GM19397 (cell line): ENCODE measurements around the gene EHMT1.

Experiments used
- ATAC-seq: cut with Tn5 transposase; IDR thresholded peaks from one replicate; pipeline ENCODE4 v1.9.1; 2021; ENCODE audit warnings: mild to moderate bottlenecking, moderate library complexity; ENCODE audit not compliant: unreplicated experiment

EHMT1 gene

GRCh38 chr9:137643921-137644320 is 25.1 kb downstream of the EHMT1 start:
- ATAC-seq = no peak

- ATAC-seq = no peak
These were observed 26.4 kb downstream of the EHMT1 start for GRCh38 chr9:137645211-137645610.

GRCh38 chr9:137646341-137646740 is 27.5 kb downstream of the EHMT1 start:
- ATAC-seq = no peak

DNA sequence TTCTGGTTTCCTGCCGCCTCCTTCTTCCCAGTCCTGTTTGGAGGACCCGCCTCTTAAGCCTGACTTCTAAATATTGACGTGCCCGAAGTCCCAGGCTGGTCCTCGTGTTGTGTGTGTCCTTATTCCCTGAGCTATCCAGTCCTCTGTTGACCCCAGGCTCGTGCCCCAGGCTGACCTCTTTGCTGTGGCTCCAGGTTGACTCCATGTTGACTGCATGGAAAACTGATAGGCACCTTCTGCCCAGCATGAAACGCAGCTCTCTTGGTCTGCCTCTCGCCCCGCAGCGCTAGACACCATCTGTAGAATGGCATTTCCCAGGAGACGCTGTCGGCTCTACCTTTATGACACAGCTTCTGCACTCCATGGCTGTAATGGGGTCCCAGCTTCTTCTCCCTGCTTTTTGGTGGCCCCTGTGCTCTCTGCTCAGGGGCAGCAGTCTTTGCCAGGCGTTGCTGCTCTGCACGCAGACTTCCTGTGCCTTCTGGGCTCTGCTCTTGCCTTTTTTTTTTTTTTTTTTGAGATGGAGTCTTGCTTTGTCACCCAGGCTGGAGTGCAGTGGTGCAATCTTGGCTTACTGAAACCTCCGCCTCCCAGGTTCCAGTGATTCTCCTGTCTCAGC is 28.4 kb downstream of the EHMT1 start:
- ATAC-seq = no peak

- no peak for ATAC-seq
These were observed 29.6 kb downstream of the EHMT1 start for GRCh38 chr9:137648396-137648795.

GRCh38 chr9:137649553-137649952 is 30.7 kb downstream of the EHMT1 start:
- no peak for ATAC-seq

DNA sequence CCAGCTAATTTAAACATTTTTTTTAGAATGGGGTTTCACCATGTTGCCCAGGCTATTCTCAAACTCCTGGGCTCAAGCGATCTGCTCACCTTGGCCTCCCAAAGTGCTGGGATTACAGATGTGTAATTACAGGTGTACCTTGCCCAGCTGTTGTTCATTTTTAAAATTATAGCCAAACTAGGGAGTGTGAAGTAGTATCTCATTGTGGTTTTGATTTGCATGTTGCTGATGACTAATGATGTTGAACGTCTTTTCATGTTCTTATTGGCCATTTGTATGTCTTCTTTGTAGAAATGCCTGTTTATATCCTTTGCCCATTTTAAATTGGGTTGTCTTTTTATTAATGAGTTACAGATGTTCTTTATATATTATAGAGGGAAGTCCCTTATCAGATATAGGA is 31.5 kb downstream of the EHMT1 start:
- ATAC-seq = no peak

- no peak for ATAC-seq
These were observed 32.0 kb downstream of the EHMT1 start for GRCh38 chr9:137650779-137651178.

- ATAC-seq = no peak
These were observed 37.6 kb downstream of the EHMT1 start for GRCh38 chr9:137656416-137656815.

GRCh38 chr9:137657606-137658005 is 38.8 kb downstream of the EHMT1 start:
- ATAC-seq = no peak

GRCh38 chr9:137658781-137659180 is 40.0 kb downstream of the EHMT1 start:
- no peak for ATAC-seq

GRCh38 chr9:137660144-137660543 is 41.3 kb downstream of the EHMT1 start:
- no peak for ATAC-seq

- ATAC-seq = no peak
These were observed 44.8 kb downstream of the EHMT1 start for GRCh38 chr9:137663584-137663983.

GRCh38 chr9:137664676-137665075 is 45.9 kb downstream of the EHMT1 start:
- no peak for ATAC-seq

DNA sequence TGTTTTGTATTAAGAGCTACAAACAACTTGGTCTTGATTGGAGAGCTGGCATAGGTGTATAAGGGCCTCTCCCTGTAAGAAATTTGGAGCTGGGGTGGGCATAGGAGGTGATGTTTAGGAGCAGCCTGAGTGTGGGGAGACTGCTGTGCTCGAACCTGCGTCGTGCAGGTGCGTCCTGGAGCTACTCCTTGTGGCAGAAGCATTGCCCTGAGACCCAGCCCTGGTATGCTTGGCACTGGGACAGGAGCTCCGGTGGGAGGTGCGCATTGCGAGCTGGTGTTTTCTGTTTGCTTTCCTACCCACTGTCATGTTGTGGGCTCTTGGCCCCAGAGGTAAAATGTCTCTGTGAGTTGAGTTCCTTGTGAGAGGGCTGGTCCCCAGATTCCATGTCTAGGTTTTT is 46.4 kb downstream of the EHMT1 start:
- no peak for ATAC-seq

GRCh38 chr9:137665697-137666512 is 47.1 kb downstream of the EHMT1 start:
- ATAC-seq = no peak

- no peak for ATAC-seq
These were observed 47.7 kb downstream of the EHMT1 start for GRCh38 chr9:137666513-137666822.

DNA sequence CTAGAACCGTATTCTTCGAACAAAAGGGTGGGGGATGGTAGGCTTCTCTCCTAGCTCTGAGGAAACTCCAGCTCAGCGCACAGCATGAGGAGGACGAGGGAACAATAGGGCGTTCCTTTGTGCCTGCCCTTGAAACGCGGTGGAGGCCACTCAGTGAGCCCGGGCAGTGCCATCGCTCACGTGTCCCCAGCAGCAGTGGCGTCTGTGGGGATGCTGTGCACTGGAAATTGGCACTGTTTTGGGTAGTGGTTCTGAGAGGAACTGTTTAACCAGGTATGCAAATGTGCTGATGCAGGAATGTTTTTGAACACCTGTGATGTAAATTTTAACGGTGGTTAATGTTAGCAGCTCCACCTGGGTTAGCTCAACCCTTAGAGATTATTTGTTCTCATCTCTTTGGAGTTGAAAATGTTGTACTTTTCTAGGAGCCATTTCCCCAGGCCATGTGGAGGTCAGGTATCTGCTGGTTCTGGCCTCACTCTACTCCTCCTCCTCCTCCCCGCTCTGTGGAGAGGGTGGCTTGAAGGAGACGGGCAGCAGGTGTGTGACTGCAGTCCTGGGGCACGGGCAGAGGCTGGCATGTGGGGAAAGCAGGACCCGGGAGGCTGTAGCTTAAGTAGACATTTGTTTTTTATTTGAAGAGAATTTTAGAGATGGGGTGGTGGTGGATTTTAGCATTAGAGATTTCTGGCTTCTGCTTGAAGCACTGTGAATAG is 48.3 kb downstream of the EHMT1 start:
- ATAC-seq = no peak

GRCh38 chr9:137668203-137668602 is 49.4 kb downstream of the EHMT1 start:
- no peak for ATAC-seq

DNA sequence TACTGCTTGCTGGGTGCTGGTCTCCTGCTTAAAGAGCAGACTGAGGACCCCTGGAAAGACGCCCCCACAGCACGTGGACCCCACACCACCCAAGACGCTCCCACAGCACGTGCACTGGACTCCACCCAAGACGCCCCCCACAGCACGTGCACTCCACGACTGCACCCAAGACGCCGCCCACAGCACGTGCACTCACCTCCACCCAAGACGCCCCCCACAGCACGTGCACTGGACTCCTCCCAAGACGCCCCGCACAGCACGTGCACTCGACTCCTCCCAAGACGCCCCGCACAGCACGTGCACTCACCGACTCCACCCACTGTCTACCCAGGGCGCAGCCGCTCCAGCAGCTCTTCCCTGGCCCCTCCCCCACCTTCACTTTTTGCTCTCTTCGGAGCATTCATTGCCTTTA is 50.5 kb downstream of the EHMT1 start:
- ATAC-seq = no peak

DNA sequence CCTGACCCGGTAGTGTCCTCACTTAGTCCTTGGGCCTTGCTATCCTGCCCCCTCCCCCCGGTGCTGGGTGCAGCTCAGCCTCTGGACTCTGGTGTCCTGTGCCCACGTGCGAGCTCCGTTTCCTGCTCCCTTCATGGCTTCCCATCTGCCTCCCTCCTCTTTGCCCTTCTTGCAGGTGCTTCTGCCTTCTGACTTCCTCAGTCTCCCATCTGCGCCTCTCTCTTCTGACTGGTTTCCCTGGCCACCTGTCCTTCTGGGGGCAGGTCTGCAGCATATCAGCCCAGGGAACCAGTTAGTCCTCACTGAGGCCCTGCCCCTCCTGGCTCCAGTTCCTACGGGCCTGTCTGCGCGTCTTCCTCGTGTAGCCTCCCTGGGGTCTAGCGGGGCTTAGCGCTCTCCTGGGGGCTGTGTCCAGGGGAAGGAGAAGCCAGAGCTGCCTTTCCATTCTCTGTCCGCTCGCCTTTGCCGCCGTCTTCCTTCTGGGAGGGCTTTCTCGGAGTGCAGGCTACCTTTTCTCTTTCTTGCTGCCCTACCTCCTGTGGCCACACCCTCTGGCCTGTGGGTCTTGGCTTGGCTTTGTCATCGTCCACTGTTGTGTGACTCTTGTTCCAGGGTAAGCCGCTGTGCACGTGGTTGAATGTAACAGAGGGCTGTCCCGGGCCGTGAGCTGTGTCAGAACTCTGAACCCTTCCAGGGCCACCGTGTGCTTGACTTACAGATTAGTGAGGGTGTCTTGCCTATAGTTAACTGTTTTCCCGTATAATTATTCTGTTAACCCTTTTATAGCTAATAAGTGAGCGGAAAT is 51.8 kb downstream of the EHMT1 start:
- no peak for ATAC-seq
